Uterus (tissue), 2 donors: ENCODE data around the gene SARDH.

Experiments
- CTCF ChIP-seq, 4 experiments: fragments of 200-600 bp in 2 of 4; fragments of 450-650 bp in 2 of 4; sonication (generic) in 2 of 4; IDR thresholded peaks; one replicate each; pipeline ENCODE4 v1.5.1; 2016 to 2019; ENCODE audit warnings: antibody characterized with exemption in 4 of 4, mild to moderate bottlenecking in 2 of 4, moderate library complexity in 1 of 4
- POLR2A ChIP-seq, 2 donors: fragments of 450-650 bp; IDR thresholded peaks; one replicate each; pipeline ENCODE4 v1.6.1; 2016; ENCODE audit warnings: antibody characterized with exemption in 2 of 2, mild to moderate bottlenecking in 1 of 2, moderate library complexity in 1 of 2

GRCh38 chr9:133747309-133747708, 9.2 kb upstream of the SARDH start:
- TF ChIP-seq CTCF (IDR thresholded peaks at IDR 0.05) (no peak), POLR2A (IDR thresholded peaks at IDR 0.05) (no peak)
